Measurements from ENCODE around the gene TH.
"Not testable (repeated sequence)": the region's sequence is repeated elsewhere in the genome, so short reads cannot be mapped to it uniquely, and the experiment has no call there.

The TH gene

GRCh38 chr11:2128130-2128510 is 43.5 kb downstream of the TH start:
- no peak for DNase-seq

DNA sequence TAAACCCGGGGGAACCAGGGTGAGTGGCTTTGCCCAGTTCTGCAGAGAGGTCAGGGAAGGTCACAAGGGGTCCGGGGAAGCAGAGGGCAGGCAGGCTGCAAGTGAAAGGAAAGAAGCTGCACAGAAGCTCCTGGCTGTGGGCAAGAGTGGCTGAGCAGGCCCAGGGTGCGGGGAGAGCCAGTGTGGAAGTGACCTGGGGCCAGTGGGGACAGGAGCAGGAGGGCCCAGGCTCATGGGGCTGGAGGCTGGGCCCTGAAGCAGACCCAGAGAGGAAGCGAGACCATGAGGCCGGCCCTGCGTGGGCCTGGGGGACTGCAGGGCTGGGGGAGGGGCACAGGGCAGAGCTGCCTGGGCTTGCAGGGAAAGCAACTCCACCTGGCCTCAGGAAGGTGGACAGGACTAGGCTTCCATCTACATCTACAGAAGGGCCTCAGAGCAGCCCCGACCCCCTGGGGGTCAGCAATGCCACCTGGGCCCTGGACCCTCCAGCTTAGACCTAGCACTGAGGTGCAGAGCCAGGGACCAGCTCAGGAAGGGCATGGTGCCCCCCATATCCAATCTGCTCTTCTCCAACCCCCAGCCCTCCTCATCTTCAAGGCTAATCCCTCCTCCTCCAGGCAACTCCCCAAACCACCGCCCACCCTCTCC is 44.0 kb downstream of the TH start:
- DNase-seq = no peak

- no peak for DNase-seq
Measured at GRCh38 chr11:2126520-2127085, 45.0 kb downstream of the TH start.

DNA sequence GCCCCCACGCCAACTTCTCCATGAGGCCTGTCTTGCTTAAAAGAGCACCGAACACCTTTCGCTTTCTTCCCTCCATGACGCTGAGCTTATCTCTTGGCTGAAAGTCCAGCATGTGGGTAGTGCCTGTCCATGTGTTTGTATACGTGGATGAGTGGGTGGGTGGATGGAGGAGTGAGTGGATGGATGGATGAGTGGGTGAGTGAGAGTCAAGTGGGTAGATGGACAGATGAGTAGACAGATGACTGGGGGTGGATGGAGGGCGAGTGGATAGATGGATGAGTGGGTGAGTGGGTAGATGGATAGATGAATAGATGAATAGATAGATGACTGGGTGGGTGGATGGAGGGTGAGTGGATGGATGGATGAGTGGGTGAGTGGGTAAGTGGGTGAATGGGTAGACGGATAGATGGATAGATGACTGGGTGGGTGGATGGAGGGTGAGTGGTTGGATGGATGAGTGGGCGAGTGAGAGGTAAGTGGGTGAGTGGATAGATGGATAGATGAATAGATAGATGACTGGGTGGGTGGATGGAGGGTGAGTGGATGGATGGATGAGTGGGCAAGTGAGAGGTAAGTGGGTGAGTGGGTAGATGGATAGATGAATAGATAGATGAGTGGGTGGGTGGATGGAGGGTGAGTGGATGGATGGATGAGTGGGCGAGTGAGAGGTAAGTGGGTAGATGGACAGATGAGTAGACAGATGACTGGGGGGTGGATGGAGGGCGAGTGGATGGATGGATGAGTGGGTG is 46.7 kb downstream of the TH start:
- not testable (repeated sequence) for DNase-seq

DNA sequence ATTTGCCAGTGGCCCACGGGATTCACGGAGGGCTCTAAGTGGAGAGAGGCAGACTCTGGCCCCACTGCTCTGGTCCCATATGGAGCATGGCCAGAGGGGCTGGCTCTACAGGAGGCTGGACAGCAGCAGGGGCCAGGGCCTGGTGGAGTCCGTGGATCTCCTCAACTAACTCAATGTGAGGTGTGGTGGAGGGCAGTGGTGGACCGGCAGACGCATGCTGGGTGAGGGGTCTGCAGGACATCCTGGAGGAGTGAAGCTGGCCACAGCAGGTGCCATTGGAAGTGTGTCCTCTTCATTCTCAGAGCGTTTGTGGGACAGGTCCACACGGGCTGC is 48.0 kb downstream of the TH start:
- DNase-seq = no peak

- no peak for DNase-seq
Measured at GRCh38 chr11:2122907-2123627, 48.5 kb downstream of the TH start.

DNA sequence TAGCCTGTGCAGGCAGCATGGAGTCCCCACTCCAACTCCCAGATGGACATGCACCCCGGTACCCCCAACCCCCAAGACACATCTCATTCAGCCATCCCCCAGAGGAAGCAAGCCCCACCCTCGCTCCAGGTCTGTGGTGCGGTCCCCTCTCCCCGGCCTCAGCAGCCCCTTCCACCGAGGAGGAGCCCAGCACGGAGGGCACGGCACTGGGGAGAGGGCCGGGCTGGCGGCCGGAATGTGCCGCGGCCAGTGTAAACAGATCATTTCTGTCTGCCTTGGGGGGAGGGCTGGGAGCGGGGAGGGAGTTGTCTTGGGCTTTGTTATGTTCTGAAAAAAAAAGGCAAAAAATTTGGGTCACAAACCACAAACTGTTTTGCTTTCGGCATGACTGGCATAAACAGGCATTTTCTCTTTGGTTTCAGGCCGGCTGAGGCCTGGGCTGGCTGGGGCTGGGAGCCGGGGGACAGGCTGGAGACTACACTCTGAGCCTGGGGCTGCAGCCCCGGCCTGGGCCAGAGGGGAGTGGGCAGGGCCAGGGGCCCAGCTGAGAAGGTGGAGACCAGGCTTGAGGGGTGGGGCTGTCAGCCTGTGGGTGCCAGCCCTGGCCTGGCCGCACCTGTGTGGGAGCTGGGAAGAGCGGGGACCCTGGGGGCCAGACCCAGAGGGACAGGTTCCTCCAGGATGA is 49.3 kb downstream of the TH start:
- no peak for DNase-seq

- DNase-seq = no peak
Measured at GRCh38 chr11:2121227-2122130, 50.1 kb downstream of the TH start.

GRCh38 chr11:2120359-2121100 is 51.1 kb downstream of the TH start:
- no peak for DNase-seq

GRCh38 chr11:2118677-2119076 is 52.9 kb downstream of the TH start:
- no peak for DNase-seq

DNA sequence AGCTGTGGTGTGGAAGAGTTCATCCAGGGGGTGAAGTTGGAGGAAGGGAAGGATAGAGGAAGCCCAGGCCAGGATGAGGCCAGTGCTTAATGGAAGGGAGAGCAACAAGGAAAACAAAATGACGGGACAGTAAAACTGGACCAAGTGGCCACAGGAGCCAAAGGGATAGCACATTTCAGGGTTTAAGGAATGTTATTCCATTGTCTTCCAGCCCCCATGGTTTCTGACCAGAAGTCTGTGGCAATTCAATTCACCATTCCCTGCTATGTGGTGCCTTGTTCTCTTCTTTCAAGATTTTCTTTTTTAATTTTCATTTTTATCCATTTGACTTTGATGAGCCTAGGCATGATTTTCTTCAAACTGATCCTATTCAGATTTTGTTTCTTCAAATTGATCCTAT is 54.9 kb downstream of the TH start:
- no peak for DNase-seq

DNA sequence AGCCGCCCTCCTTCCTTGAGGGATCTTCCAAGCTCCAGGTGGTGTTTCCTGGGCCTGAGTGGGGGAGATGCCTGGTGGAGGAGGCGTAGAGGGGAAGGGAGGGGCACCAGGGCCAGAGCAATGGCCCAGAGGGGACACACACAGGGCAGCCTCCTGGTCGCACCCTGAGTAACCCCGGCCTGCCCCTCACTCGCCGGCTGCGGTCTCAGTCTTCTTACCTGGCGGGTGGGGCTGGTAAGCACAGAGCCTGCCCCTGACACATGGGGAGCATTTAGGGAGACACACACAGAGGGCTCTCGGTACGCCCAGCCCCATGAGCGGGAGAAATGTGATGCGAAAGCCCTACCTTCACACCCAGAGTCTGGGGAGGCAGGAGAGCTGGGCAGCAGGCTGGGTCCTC is 56.3 kb downstream of the TH start:
- DNase-seq = no peak

GRCh38 chr11:2114430-2115241 is 57.0 kb downstream of the TH start:
- DNase-seq = no peak

Data from NCI-H1436 (cell line).